Liver (tissue), 9 donors: ENCODE measurements around the gene CSNK1G2. TPM values are rescaled to one million over a fixed set of nuclear protein-coding genes. Genes with fewer than 3 reads are reported as not detected.

Experiments used
- DNase-seq: peaks from one replicate; pipeline ENCODE4 v3.0.0-alpha.2; 2017; ENCODE audit warnings: low spot score
- H3K27ac ChIP-seq, 2 donors: one replicate each; pipeline ENCODE4 v1.7.0; 2013; ENCODE audit warnings: inconsistent platforms in 2 of 2, low read length in 2 of 2, control low read depth in 1 of 2, low read depth in 1 of 2, mild to moderate bottlenecking in 1 of 2
- H3K27me3 ChIP-seq, 4 donors: one replicate each; pipeline versions ENCODE4 v1.6.1 to v1.7.0; 2013; ENCODE audit warnings: low read length in 3 of 4, inconsistent platforms in 1 of 4, mild to moderate bottlenecking in 1 of 4, moderate library complexity in 1 of 4; ENCODE audit not compliant: control insufficient read depth in 4 of 4, insufficient read depth in 4 of 4
- H3K36me3 ChIP-seq, 4 donors: one replicate each; pipeline versions ENCODE4 v1.6.1 to v1.7.0; 2013; ENCODE audit warnings: low read length in 3 of 4, mild to moderate bottlenecking in 3 of 4, low read depth in 1 of 4, moderate library complexity in 1 of 4; ENCODE audit not compliant: control insufficient read depth in 4 of 4, insufficient read depth in 3 of 4
- H3K4me1 ChIP-seq, 4 donors: one replicate each; pipeline versions ENCODE4 v1.6.1 to v1.7.0; 2013; ENCODE audit warnings: low read length in 3 of 4, mild to moderate bottlenecking in 3 of 4, moderate library complexity in 1 of 4; ENCODE audit not compliant: control insufficient read depth in 4 of 4, insufficient read depth in 4 of 4
- H3K4me3 ChIP-seq, 3 donors: one replicate each; pipeline versions ENCODE4 v1.6.1 to v1.7.0; 2013; ENCODE audit warnings: low read length in 3 of 3, control low read depth in 1 of 3, low read depth in 1 of 3, mild to moderate bottlenecking in 1 of 3
- H3K9ac ChIP-seq, 2 donors: one replicate each; pipeline ENCODE4 v1.7.0; 2013; ENCODE audit warnings: low read length in 2 of 2, mild to moderate bottlenecking in 2 of 2, moderate library complexity in 2 of 2, control low read depth in 1 of 2, low read depth in 1 of 2
- H3K9me3 ChIP-seq, 4 donors: one replicate each; pipeline versions ENCODE4 v1.6.1 to v1.7.0; 2013; ENCODE audit warnings: low read length in 3 of 4; ENCODE audit not compliant: control insufficient read depth in 4 of 4
- ATF3 ChIP-seq: IDR thresholded peaks from 2 replicates; pipeline ENCODE4 v1.6.1; 2016; ENCODE audit warnings: antibody characterized with exemption
- CTCF ChIP-seq: fragments of 150-350 bp; IDR thresholded peaks from 2 replicates; pipeline ENCODE4 v1.5.1; 2017; ENCODE audit warnings: improper control_type of control experiment, low read depth, low read length; ENCODE audit not compliant: missing input control
- EGR1 ChIP-seq, 2 donors: IDR thresholded peaks; 2 replicates each; pipeline ENCODE4 v1.6.1; 2016 to 2018; ENCODE audit warnings: antibody characterized with exemption in 2 of 2, low read depth in 2 of 2
- FOXA1 ChIP-seq: IDR thresholded peaks from 2 replicates; pipeline ENCODE4 v1.6.1; 2016; ENCODE audit warnings: antibody characterized with exemption
- FOXA2 ChIP-seq: IDR thresholded peaks from 2 replicates; pipeline ENCODE4 v1.6.1; 2016; ENCODE audit warnings: antibody characterized with exemption
- GABPA ChIP-seq, 2 donors: IDR thresholded peaks in 1 of 2; conservative IDR thresholded peaks in 1 of 2; 2 replicates each; pipeline ENCODE4 v1.6.1; 2016; ENCODE audit warnings: antibody characterized with exemption in 2 of 2, mild to moderate bottlenecking in 1 of 2, moderate library complexity in 1 of 2
- HNF4A ChIP-seq, 2 donors: conservative IDR thresholded peaks; 2 replicates each; pipeline ENCODE4 v1.6.1; 2016; ENCODE audit warnings: antibody characterized with exemption in 2 of 2, mild to moderate bottlenecking in 2 of 2
- HNF4G ChIP-seq: IDR thresholded peaks from 2 replicates; pipeline ENCODE4 v1.6.1; 2016; ENCODE audit warnings: antibody characterized with exemption
- MAX ChIP-seq: IDR thresholded peaks from 2 replicates; pipeline ENCODE4 v1.6.1; 2016; ENCODE audit warnings: antibody characterized with exemption
- NR2F2 ChIP-seq: IDR thresholded peaks from 2 replicates; pipeline ENCODE4 v1.6.1; 2016; ENCODE audit warnings: antibody characterized with exemption
- RAD21 ChIP-seq, 2 donors: IDR thresholded peaks; 2 replicates each; pipeline ENCODE4 v1.6.1; 2016; ENCODE audit warnings: antibody characterized with exemption in 2 of 2, mild to moderate bottlenecking in 2 of 2
- REST ChIP-seq: IDR thresholded peaks from 2 replicates; pipeline ENCODE4 v1.6.1; 2016; ENCODE audit warnings: antibody characterized with exemption, mild to moderate bottlenecking
- RXRA ChIP-seq, 2 donors: IDR thresholded peaks; 2 replicates each; pipeline ENCODE4 v1.6.1; 2017 to 2018; ENCODE audit warnings: antibody characterized with exemption in 2 of 2, mild to moderate bottlenecking in 1 of 2
- SP1 ChIP-seq: IDR thresholded peaks from 2 replicates; pipeline ENCODE4 v1.6.1; 2018; ENCODE audit warnings: antibody characterized with exemption, mild to moderate bottlenecking
- TAF1 ChIP-seq: conservative IDR thresholded peaks from 2 replicates; pipeline ENCODE4 v1.6.1; 2016; ENCODE audit warnings: antibody characterized with exemption, mild to moderate bottlenecking
- YY1 ChIP-seq: IDR thresholded peaks from 2 replicates; pipeline ENCODE4 v1.6.1; 2016; ENCODE audit warnings: antibody characterized with exemption, mild to moderate bottlenecking
- WGBS: extraction: QIAGEN DNeasy Blood & Tissue Kit; methylation state at CpG from one replicate; pipeline ENCODE4 v1.1.7; 2013; 5-methylcytosine and 5-hydroxymethylcytosine counted together
- polyA plus RNA-seq, 2 donors: library from polyadenylated mRNA; stranded (reverse) in 1 of 2; unstranded in 1 of 2; fragments of 200-250 nt in 1 of 2; fragments of >200 nt in 1 of 2; fragmentation: Nextera tagmentation in 1 of 2; extraction: Ambion mirVana in 1 of 2; gene quantifications; one replicate each; pipeline versions ENCODE4 v1.2.1 to v1.2.3, GENCODE V29; 2013 to 2015
- total RNA-seq, 2 donors: library from RNA; depleted of rRNA; stranded (reverse); fragments of >200 nt; gene quantifications; one replicate each; pipeline ENCODE4 v1.2.3, GENCODE V29; 2014
- donor health status: healthy.
- donor health status: healthy.
- donor health status: healthy.
- donor health status: healthy.
- donor health status: healthy.

CSNK1G2 gene
- total and polyA plus RNA-seq, 4 donors = 3.5 to 30.6 (median 23.9) TPM

GRCh38 chr19:1959928-1960589, 19.1 kb downstream of the CSNK1G2 start:
- Histone ChIP-seq H3K27me3 (no peaks in the 10 kb centered on the region), H3K4me1 (peaks cover 0 to 10% (median 5%) of the 10 kb centered on the region in 4 donors), H3K36me3 (peaks cover 0 to 4% (median 1%) of the 10 kb centered on the region in 4 donors), H3K9me3 (no peaks in the 10 kb centered on the region), H3K9ac (no peak overlapping the region), H3K4me3 (no peak overlapping the region), H3K27ac (no peak overlapping the region)
- TF ChIP-seq GABPA (IDR thresholded peaks at IDR 0.05 in 1 of 2, conservative IDR thresholded peaks at IDR 0.05 in 1 of 2) = no peak
- TF ChIP-seq HNF4A (conservative IDR thresholded peaks at IDR 0.05) = no peak
- no peak for TF ChIP-seq TAF1
- no peak for TF ChIP-seq FOXA2
- DNase-seq = no peak
- WGBS = 94% methylated on average over 32 of the region's 32 CpGs

GRCh38 chr19:1961000-1961883, 20.3 kb downstream of the CSNK1G2 start:
- TF ChIP-seq MAX (no peak), CTCF (no peak), FOXA1 (no peak), EGR1 (IDR thresholded peaks at IDR 0.05; ENCODE audit: low read depth in 2 of 2) (no peak), HNF4G (no peak), RAD21 (IDR thresholded peaks at IDR 0.05) (no peak), YY1 (no peak), REST (no peak), TAF1 (no peak), NR2F2 (no peak), RXRA (IDR thresholded peaks at IDR 0.05) (no peak), HNF4A (conservative IDR thresholded peaks at IDR 0.05) (no peak), SP1 (no peak), ATF3 (no peak), FOXA2 (no peak)
- no peak overlapping the region for H3K27ac ChIP-seq
- H3K9ac ChIP-seq = no peak overlapping the region
- peaks cover 0 to 4% (median 2%) of the 10 kb centered on the region in 4 donors for H3K36me3 ChIP-seq
- WGBS = 87% methylated on average over 42 of the region's 42 CpGs
- no peaks in the 10 kb centered on the region for H3K27me3 ChIP-seq
- DNase-seq = no peak
- H3K9me3 ChIP-seq = no peaks in the 10 kb centered on the region
- H3K4me1 ChIP-seq = peaks cover 0 to 10% (median 5%) of the 10 kb centered on the region in 4 donors
- H3K4me3 ChIP-seq = no peak overlapping the region
